SK-N-MC (cell line): ENCODE results near the gene ABCD3.

Experiments
- DNase-seq: peaks from one replicate; pipeline ENCODE4 v3.0.0-alpha.2; 2011; ENCODE audit warnings: low read depth, low spot score
- H3K27ac ChIP-seq: fragments of 200-600 bp; sonication (generic); 2 replicates; pipeline ENCODE4 v1.5.1; 2016; ENCODE audit warnings: mixed run types
- H3K36me3 ChIP-seq: fragments of 200-600 bp; sonication (generic); 2 replicates; pipeline ENCODE4 v1.6.1; 2017; ENCODE audit warnings: antibody characterized with exemption, low read length, mixed read lengths; ENCODE audit not compliant: insufficient read depth
- H3K4me3 ChIP-seq: fragments of 200-600 bp; sonication (generic); 2 replicates; pipeline ENCODE4 v1.5.1; 2016
- H3K9ac ChIP-seq: fragments of 200-600 bp; sonication (generic); 2 replicates; pipeline ENCODE4 v1.8.0; 2017; ENCODE audit warnings: mixed run types, mixed read lengths; ENCODE audit not compliant: insufficient read length
- H3K9me3 ChIP-seq: fragments of 200-600 bp; sonication (generic); 2 replicates; pipeline ENCODE4 v1.6.1; 2017; ENCODE audit warnings: low read depth, mild to moderate bottlenecking, antibody characterized with exemption, low read length, moderate library complexity, mixed read lengths
- EZH2 ChIP-seq: fragments of 200-600 bp; sonication (generic); IDR thresholded peaks from one replicate; pipeline ENCODE4 v1.6.1; 2017; ENCODE audit warnings: antibody characterized with exemption
- FOXP2 ChIP-seq: optimal IDR thresholded peaks from 2 replicates; pipeline ENCODE3; 2011; ENCODE audit warnings: mild to moderate bottlenecking, moderate library complexity; ENCODE audit not compliant: insufficient read depth; ENCODE audit errors: extremely low read length, control extremely low read depth
- POLR2AphosphoS5 ChIP-seq: IDR thresholded peaks from 2 replicates; pipeline ENCODE4 v1.6.1; 2012; ENCODE audit warnings: mild to moderate bottlenecking, low read depth, low read length, borderline replicate concordance

The ABCD3 gene

GRCh38 chr1:94385308-94385929 is 32.8 kb upstream of the ABCD3 start:
- no peak for DNase-seq
- H3K27ac ChIP-seq = no peak overlapping the region
- no peak overlapping the region for H3K4me3 ChIP-seq
- TF ChIP-seq FOXP2 (no peak), EZH2 (no peak), POLR2AphosphoS5 (no peak)
- no peaks in the 10 kb centered on the region for H3K36me3 ChIP-seq
- no peaks in the 10 kb centered on the region for H3K9me3 ChIP-seq
- no peak overlapping the region for H3K9ac ChIP-seq

GRCh38 chr1:94389298-94389697 is 28.9 kb upstream of the ABCD3 start:
- H3K36me3 ChIP-seq = no peaks in the 10 kb centered on the region
- no peak overlapping the region for H3K9ac ChIP-seq
- DNase-seq = no peak
- no peak overlapping the region for H3K4me3 ChIP-seq
- no peaks in the 10 kb centered on the region for H3K9me3 ChIP-seq
- no peak for TF ChIP-seq POLR2AphosphoS5
- TF ChIP-seq FOXP2 = no peak
- no peak for TF ChIP-seq EZH2
- no peak overlapping the region for H3K27ac ChIP-seq

GRCh38 chr1:94394247-94394646 is 23.9 kb upstream of the ABCD3 start:
- Histone ChIP-seq H3K36me3 (no peaks in the 10 kb centered on the region), H3K9me3 (no peaks in the 10 kb centered on the region), H3K27ac (no peak overlapping the region), H3K4me3 (no peak overlapping the region), H3K9ac (no peak overlapping the region)
- TF ChIP-seq EZH2 (no peak), POLR2AphosphoS5 (no peak)
- no peak for DNase-seq

GRCh38 chr1:94395231-94395630 is 23.0 kb upstream of the ABCD3 start:
- DNase-seq = no peak
- TF ChIP-seq POLR2AphosphoS5 = no peak
- TF ChIP-seq FOXP2 = no peak
- no peak for TF ChIP-seq EZH2
- no peak overlapping the region for H3K4me3 ChIP-seq
- H3K9me3 ChIP-seq = no peaks in the 10 kb centered on the region
- H3K9ac ChIP-seq = no peak overlapping the region
- no peaks in the 10 kb centered on the region for H3K36me3 ChIP-seq
- H3K27ac ChIP-seq = no peak overlapping the region

- no peak overlapping the region for H3K9ac ChIP-seq
- no peaks in the 10 kb centered on the region for H3K9me3 ChIP-seq
- H3K4me3 ChIP-seq = no peak overlapping the region
- H3K27ac ChIP-seq = no peak overlapping the region
- TF ChIP-seq FOXP2 = no peak
- TF ChIP-seq EZH2 = no peak
- no peak for TF ChIP-seq POLR2AphosphoS5
- no peak for DNase-seq
- H3K36me3 ChIP-seq = no peaks in the 10 kb centered on the region
Observed at GRCh38 chr1:94395748-94396309, 22.4 kb upstream of the ABCD3 start.

- Histone ChIP-seq H3K27ac (no peak overlapping the region), H3K36me3 (no peaks in the 10 kb centered on the region), H3K9ac (no peak overlapping the region), H3K4me3 (no peak overlapping the region), H3K9me3 (no peaks in the 10 kb centered on the region)
- DNase-seq = no peak
- TF ChIP-seq EZH2 (no peak), FOXP2 (no peak), POLR2AphosphoS5 (no peak)
Observed at GRCh38 chr1:94396356-94397010, 21.7 kb upstream of the ABCD3 start.

- Histone ChIP-seq H3K9ac (no peak overlapping the region), H3K4me3 (0 out of 2 replicates have a peak overlapping the region, but pooled peaks have one; percentile 6), H3K9me3 (no peaks in the 10 kb centered on the region), H3K36me3 (no peaks in the 10 kb centered on the region), H3K27ac (no peak overlapping the region)
- no peak for DNase-seq
- TF ChIP-seq EZH2 (no peak), POLR2AphosphoS5 (no peak), FOXP2 (no peak)
Observed at GRCh38 chr1:94398356-94398755, 19.8 kb upstream of the ABCD3 start.

GRCh38 chr1:94399453-94399852 is 18.7 kb upstream of the ABCD3 start:
- DNase-seq = no peak
- Histone ChIP-seq H3K27ac (no peak overlapping the region), H3K9me3 (no peaks in the 10 kb centered on the region), H3K36me3 (no peaks in the 10 kb centered on the region), H3K4me3 (no peak overlapping the region), H3K9ac (no peak overlapping the region)
- no peak for TF ChIP-seq FOXP2
- no peak for TF ChIP-seq POLR2AphosphoS5
- TF ChIP-seq EZH2 = no peak

GRCh38 chr1:94401206-94401605 is 17.0 kb upstream of the ABCD3 start:
- H3K4me3 ChIP-seq = no peak overlapping the region
- H3K9ac ChIP-seq = no peak overlapping the region
- H3K9me3 ChIP-seq = no peaks in the 10 kb centered on the region
- no peaks in the 10 kb centered on the region for H3K36me3 ChIP-seq
- no peak overlapping the region for H3K27ac ChIP-seq
- no peak for DNase-seq
- TF ChIP-seq POLR2AphosphoS5 (no peak), FOXP2 (no peak), EZH2 (no peak)
